Lower lobe of right lung (tissue), 2 donors: ENCODE data around the gene XRCC4. TPM values are rescaled to one million over a fixed set of nuclear protein-coding genes. Genes with fewer than 3 reads are reported as not detected.

Source experiments
- ATAC-seq, 2 donors: fragments of 200-7000 bp; cut with Tn5 transposase; one replicate each; pipeline ENCODE4 v1.9.1; 2020 to 2022; ENCODE audit warnings: mild to moderate bottlenecking in 2 of 2, moderate library complexity in 2 of 2
- DNase-seq: peaks from one replicate; pipeline ENCODE4 v3.0.0-alpha.2; 2020
- H3K27ac ChIP-seq: fragments of 200-600 bp; one replicate; pipeline ENCODE4 v1.8.0; 2022
- H3K27me3 ChIP-seq: fragments of 200-600 bp; one replicate; pipeline ENCODE4 v1.8.0; 2022; ENCODE audit warnings: low read depth
- H3K36me3 ChIP-seq: fragments of 200-600 bp; one replicate; pipeline ENCODE4 v1.8.0; 2022; ENCODE audit warnings: mild to moderate bottlenecking
- H3K4me1 ChIP-seq: fragments of 200-600 bp; one replicate; pipeline ENCODE4 v1.8.0; 2022
- H3K4me3 ChIP-seq: fragments of 200-600 bp; one replicate; pipeline ENCODE4 v1.8.0; 2022; ENCODE audit warnings: mild to moderate bottlenecking
- H3K9me3 ChIP-seq: fragments of 200-600 bp; one replicate; pipeline ENCODE4 v1.8.0; 2022
- CTCF ChIP-seq: fragments of 200-600 bp; IDR thresholded peaks from one replicate; pipeline ENCODE4 v1.8.0; 2022; ENCODE audit warnings: antibody characterized with exemption, mild to moderate bottlenecking
- intact Hi-C: fragments of 100-400 bp; cut with DNase I; formaldehyde crosslinking; loops from one replicate; pipeline ENCODE4 v1.11.0; 2022
- long read RNA-seq: library from polyadenylated mRNA; unstranded; transcript quantifications from one replicate; pipeline ENCODE4 v2.0.0, GENCODE V29; 2021
- total RNA-seq: library from RNA; stranded (reverse); fragmentation: NEBNext Ultra II Directional; extraction: Animal tissue kit (Norgen Biotek cat#: 25700); gene quantifications from one replicate; pipeline ENCODE4 v1.2.1, GENCODE V29; 2021
- donor health status: DM: no; HTN: yes; CAD: no; lungs with severe emphysema.

XRCC4 gene
- total RNA-seq, result 9.2 TPM
- long read RNA-seq, transcript XRCC4-202 (8 exons, 1,579 nt), result major isoform, 6 of 9 reads
- long read RNA-seq, partial matches to known transcripts, result 1 of 9 reads
- long read RNA-seq, other reads (novel, unspliced or antisense), result 1 of 9 reads

DNA sequence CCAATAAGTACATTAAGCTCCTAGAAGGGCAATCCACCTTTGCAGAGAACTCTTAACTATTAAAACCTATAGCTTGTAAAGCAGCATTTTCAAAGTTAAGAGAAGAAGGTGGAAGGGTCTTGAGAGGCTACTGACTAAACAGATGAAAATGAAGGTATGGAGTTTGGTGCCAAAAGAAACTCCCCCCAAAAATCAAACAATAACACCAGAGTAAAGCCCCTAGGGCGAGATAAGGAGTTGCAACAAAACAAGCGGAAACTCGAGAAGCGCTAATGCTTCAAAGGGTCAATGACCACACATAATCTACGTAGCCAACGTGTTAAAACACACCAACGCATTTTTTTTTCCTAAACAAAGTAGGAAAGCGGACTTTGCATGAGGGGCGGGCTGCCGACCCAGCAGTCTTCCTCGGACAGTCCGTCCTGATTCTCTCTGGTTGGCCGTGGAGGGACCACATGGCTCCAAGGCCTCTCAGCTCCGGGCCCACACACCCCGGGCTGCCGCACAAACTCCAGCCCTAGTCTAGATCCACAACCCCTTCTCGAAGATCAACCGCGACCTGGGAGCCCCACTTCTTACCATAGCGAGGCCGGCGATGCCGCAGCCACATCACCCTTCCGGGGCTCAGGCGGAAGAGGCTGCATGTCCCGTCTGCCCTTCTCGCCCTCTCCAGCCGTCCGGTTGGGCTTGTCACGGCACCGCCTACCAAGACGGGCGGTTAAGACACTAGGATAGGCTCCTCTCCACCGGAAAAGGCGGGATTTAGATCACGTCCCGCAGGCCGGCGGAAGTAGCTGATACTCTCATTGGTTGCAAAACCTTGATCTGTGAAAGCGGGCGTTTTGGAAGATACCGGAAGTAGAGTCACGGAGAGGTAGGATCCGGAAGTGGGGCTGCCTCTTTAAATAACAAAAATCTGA, at the start of gene XRCC4, which contains the start of gene TMEM167A:
Gene XRCC4, plus strand, starts transcription at position 806 of the 920 bp plus-strand sequence. CDS start 27,373 bp downstream, outside the sequence.
Gene TMEM167A, minus strand, starts transcription at position 653 of the 920 bp plus-strand sequence. Its CDS starts 71 bp downstream, at position 582.
- no peaks in the 10 kb centered on the region for H3K27me3 ChIP-seq
- no peak for TF ChIP-seq CTCF
- H3K27ac ChIP-seq, result peak within 1 kb of the TSS; percentile 89
- peak within 1 kb of the TSS; percentile 88 for H3K4me3 ChIP-seq
- intact Hi-C loops, result no loop called here
- H3K36me3 ChIP-seq, result no peaks in the 10 kb centered on the region
- H3K4me1 ChIP-seq, result peaks cover 45% of the 10 kb centered on the region
- peak; percentile 100 for ATAC-seq
- peak; percentile 97 for DNase-seq
- no peaks in the 10 kb centered on the region for H3K9me3 ChIP-seq

DNA sequence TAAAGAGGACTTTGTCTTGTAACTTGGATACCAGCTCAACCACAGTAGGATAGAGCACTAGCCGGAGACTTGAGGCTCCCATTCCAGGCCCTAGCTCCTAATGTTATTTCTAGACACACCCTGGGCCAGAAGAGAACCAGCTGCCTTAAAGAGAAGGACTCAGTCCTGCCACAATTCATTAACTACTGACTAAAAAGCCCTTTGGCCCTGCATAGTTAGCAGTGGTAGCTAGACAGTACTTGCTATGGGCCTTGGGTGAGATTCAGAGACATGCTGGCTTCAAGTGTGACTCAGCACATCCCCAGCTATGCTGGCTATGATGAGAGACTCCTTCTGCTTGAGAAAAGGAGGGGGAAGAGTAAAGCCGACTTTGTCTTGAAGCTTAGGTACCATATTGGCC, 47.4 kb upstream of the XRCC4 start:
- TF ChIP-seq CTCF, result no peak
- no peak for ATAC-seq
- no peaks in the 10 kb centered on the region for H3K36me3 ChIP-seq

DNA sequence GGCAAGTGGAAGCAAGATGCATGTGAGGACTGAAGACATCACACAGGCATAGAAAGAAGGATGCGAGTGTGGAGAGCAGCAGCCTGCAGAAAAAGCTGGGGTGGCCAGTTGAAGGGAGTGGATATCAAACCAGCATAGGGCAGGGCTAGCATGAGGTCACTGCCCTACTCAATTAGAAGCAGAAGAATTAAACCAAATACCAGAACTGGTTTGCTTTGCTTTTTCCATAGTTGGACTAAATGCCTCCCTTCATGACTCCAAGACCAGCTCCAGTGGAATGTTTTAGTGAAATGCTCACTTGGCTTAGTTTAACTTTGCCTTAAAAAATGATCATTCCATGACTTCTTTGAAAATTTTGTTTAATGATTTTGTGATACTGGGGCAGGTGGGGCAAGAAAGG, 46.0 kb upstream of the XRCC4 start:
- Histone ChIP-seq H3K4me3 (no peak overlapping the region), H3K4me1 (peaks cover 8% of the 10 kb centered on the region), H3K27me3 (no peaks in the 10 kb centered on the region), H3K9me3 (no peaks in the 10 kb centered on the region), H3K27ac (no peak overlapping the region), H3K36me3 (no peaks in the 10 kb centered on the region)
- ATAC-seq, result no peak
- TF ChIP-seq CTCF, result no peak
- DNase-seq, result no peak
- intact Hi-C loops, result no loop called here

More for the DNA sequence above, 47.4 kb upstream of the XRCC4 start:
- Histone ChIP-seq H3K27me3 (no peaks in the 10 kb centered on the region), H3K27ac (no peak overlapping the region), H3K4me3 (no peak overlapping the region), H3K4me1 (peaks cover under 1% of the 10 kb centered on the region), H3K9me3 (no peaks in the 10 kb centered on the region)
- intact Hi-C loops, result no loop called here
- DNase-seq, result no peak

GRCh38 chr5:83034036-83034435, 43.3 kb upstream of the XRCC4 start:
- intact Hi-C loops, result no loop called here

More at GRCh38 chr5:83034036-83034435, 43.3 kb upstream of the XRCC4 start:
- H3K27ac ChIP-seq, result no peak overlapping the region
- no peak for ATAC-seq
- no peak for DNase-seq
- H3K4me1 ChIP-seq, result peaks cover 8% of the 10 kb centered on the region
- H3K36me3 ChIP-seq, result no peaks in the 10 kb centered on the region
- no peaks in the 10 kb centered on the region for H3K27me3 ChIP-seq
- no peak for TF ChIP-seq CTCF
- H3K4me3 ChIP-seq, result no peak overlapping the region
- no peaks in the 10 kb centered on the region for H3K9me3 ChIP-seq
